Measurements from ENCODE around the gene SLC51A. TPM values are rescaled to one million over a fixed set of nuclear protein-coding genes. Genes with fewer than 3 reads are reported as not detected.

Gene SLC51A
- total and polyA plus RNA-seq, 10 donors: 0.30 to 14.6 (median 3.4) TPM

DNA sequence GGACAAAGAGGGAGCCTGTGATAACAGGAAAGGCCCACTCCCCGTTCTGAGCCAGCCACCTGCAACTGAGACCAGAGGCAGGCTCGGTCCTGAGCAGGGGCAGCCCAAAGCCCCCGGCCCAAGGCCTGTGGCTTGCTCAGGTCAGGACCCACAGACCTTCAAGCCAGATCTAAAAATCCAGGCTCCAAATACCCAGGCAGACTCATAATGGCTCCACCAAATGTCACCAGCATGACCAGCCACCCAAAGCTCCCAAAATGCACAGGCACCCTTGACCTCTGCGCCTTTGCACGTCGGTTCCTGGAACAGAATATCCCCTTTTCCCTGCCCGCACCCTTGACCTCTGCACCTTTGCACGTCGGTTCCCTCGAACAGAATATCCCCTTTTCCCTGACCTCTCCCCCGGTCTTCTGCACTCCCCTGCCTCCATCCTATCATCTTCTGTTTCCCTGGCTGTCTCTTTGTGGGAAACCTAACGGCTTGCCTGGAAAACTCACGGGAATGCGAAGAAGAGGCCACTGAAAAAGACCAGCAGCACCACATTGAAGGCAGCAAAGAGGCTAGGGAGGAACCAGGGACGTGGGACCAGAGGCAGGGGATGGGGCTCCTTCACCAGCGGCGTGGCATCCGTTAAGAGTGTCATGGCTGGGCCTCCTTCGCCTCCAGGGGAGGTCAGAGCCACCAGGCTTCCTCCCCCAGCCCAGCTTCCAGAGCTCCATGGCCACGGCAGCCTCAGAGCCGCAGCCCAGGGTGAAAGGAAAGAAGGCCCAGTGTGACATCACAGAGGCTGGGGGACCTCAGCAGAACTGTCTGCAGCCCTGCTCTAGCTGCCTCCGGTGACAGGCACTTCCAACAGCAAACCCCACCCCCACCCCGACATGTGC lies 5.4 kb upstream of the SLC51A start, which contains the start of gene ZDHHC19:
Gene ZDHHC19, minus strand, starts transcription at position 728 of the 884 bp plus-strand sequence. Its CDS starts 85 bp downstream, at position 643.
- DNase-seq: peak; percentile 66
- Histone ChIP-seq H3K4me1 (peaks cover 0 to 25% (median 9%) of the 10 kb centered on the region in 6 donors), H3K27me3 (replicated peaks in 1 of 7) (peaks cover 0 to 8% (median 0%) of the 10 kb centered on the region in 7 donors), H3K9me3 (no peaks in the 10 kb centered on the region), H3K4me3 (no peak within 1 kb of the TSS), H3K27ac (no peak within 1 kb of the TSS), H3K36me3 (no peaks in the 10 kb centered on the region)
- 65 to 80% (median 75%) methylated on average over 22 to 23 of the region's 23 CpGs for WGBS, 5 donors
- TF ChIP-seq, protein P1, sequence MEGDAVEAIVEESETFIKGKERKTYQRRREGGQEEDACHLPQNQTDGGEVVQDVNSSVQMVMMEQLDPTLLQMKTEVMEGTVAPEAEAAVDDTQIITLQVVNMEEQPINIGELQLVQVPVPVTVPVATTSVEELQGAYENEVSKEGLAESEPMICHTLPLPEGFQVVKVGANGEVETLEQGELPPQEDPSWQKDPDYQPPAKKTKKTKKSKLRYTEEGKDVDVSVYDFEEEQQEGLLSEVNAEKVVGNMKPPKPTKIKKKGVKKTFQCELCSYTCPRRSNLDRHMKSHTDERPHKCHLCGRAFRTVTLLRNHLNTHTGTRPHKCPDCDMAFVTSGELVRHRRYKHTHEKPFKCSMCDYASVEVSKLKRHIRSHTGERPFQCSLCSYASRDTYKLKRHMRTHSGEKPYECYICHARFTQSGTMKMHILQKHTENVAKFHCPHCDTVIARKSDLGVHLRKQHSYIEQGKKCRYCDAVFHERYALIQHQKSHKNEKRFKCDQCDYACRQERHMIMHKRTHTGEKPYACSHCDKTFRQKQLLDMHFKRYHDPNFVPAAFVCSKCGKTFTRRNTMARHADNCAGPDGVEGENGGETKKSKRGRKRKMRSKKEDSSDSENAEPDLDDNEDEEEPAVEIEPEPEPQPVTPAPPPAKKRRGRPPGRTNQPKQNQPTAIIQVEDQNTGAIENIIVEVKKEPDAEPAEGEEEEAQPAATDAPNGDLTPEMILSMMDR (IDR thresholded peaks at IDR 0.05 in 8 of 11, conservative IDR thresholded peaks at IDR 0.05 in 3 of 11): no peak
- TF ChIP-seq POLR2A (IDR thresholded peaks at IDR 0.05) (no peak), POLR2AphosphoS5 (IDR thresholded peaks at IDR 0.05) (no peak)
- intact Hi-C loops (cut with DNase I; ENCODE audit: low total_unique reads): no loop called here

GRCh38 chr3:196214783-196215441 lies 1.4 kb upstream of the SLC51A start:
- TF ChIP-seq, protein P1 (IDR thresholded peaks at IDR 0.05 in 8 of 11, conservative IDR thresholded peaks at IDR 0.05 in 3 of 11): no peak
- no peak for TF ChIP-seq POLR2A (IDR thresholded peaks at IDR 0.05)
- no peak for TF ChIP-seq POLR2AphosphoS5 (IDR thresholded peaks at IDR 0.05)
- H3K27ac ChIP-seq: no peak overlapping the region
- peak; percentile 70 for DNase-seq
- no peak overlapping the region for H3K4me3 ChIP-seq
- H3K4me1 ChIP-seq: peaks cover 8 to 28% (median 15%) of the 10 kb centered on the region in 6 donors
- intact Hi-C loops (cut with DNase I; ENCODE audit: low total_unique reads): no loop called here
- no peaks in the 10 kb centered on the region for H3K27me3 ChIP-seq (replicated peaks in 1 of 7)
- H3K36me3 ChIP-seq: no peaks in the 10 kb centered on the region
- no peaks in the 10 kb centered on the region for H3K9me3 ChIP-seq
- WGBS, 5 donors: 76 to 88% (median 81%) methylated on average over 15 to 16 of the region's 16 CpGs

- Histone ChIP-seq H3K36me3 (no peaks in the 10 kb centered on the region), H3K4me1 (peaks cover 9 to 35% (median 18%) of the 10 kb centered on the region in 6 donors), H3K9me3 (no peaks in the 10 kb centered on the region), H3K4me3 (no peak overlapping the region), H3K27ac (no peak overlapping the region), H3K27me3 (replicated peaks in 1 of 7) (no peaks in the 10 kb centered on the region)
- DNase-seq: no peak
- TF ChIP-seq POLR2AphosphoS5 (IDR thresholded peaks at IDR 0.05): no peak
- no peak for TF ChIP-seq POLR2A (IDR thresholded peaks at IDR 0.05)
- TF ChIP-seq, protein P1 (IDR thresholded peaks at IDR 0.05 in 8 of 11, conservative IDR thresholded peaks at IDR 0.05 in 3 of 11): no peak
- intact Hi-C loops (cut with DNase I; ENCODE audit: low total_unique reads): no loop called here
- WGBS, 5 donors: 71 to 79% (median 75%) methylated on average over 10 of the region's 10 CpGs
Measured at GRCh38 chr3:196215493-196216020, 777 bp upstream of the SLC51A start.

Measured in spleen (tissue), 11 donors.